ENCODE data around the gene SLC15A3. TPM values are rescaled to one million over a fixed set of nuclear protein-coding genes. Genes with fewer than 3 reads are reported as not detected.

SLC15A3 gene
- total RNA-seq, 4 donors from 2014 or later = 24.1 to 61.0 (median 29.9) TPM

DNA sequence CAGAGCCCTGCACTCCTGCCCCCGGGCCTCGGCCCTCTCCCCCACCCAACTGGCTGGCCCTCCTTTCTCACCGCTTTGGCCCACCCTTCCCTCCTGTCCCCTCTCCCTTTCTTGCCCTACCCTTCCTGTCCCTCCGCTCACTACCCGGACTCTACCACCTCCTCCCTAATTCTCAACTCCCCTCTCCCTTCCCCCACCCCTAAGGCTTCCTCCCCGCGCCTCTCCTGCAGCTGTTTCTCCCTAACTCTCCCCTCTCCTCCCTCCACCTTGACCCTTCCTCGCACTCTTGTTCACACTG, 421 bp downstream of the SLC15A3 start:
- H3K27me3 ChIP-seq = no peaks in the 10 kb centered on the region
- no peak for DNase-seq (ENCODE audit: extremely low spot score)
- no peaks in the 10 kb centered on the region for H3K9me3 ChIP-seq
- whole genome bisulfite sequencing = 18% methylated on average over 8 of the region's 8 CpGs
- intact Hi-C loops (cut with DNase I) = no loop called here
- peak overlapping the region; percentile 82 to 86 (median 85) for H3K27ac ChIP-seq (replicated peaks in 1 of 4)
- H3K4me1 ChIP-seq = peaks cover 11 to 55% (median 49%) of the 10 kb centered on the region in 4 donors
- TF ChIP-seq EP300 (IDR thresholded peaks at IDR 0.05) (no peak), POLR2A (IDR thresholded peaks at IDR 0.05; ENCODE audit: low read depth) (no peak), POLR2AphosphoS5 (IDR thresholded peaks at IDR 0.05) (no peak)
- TF ChIP-seq, protein P1, sequence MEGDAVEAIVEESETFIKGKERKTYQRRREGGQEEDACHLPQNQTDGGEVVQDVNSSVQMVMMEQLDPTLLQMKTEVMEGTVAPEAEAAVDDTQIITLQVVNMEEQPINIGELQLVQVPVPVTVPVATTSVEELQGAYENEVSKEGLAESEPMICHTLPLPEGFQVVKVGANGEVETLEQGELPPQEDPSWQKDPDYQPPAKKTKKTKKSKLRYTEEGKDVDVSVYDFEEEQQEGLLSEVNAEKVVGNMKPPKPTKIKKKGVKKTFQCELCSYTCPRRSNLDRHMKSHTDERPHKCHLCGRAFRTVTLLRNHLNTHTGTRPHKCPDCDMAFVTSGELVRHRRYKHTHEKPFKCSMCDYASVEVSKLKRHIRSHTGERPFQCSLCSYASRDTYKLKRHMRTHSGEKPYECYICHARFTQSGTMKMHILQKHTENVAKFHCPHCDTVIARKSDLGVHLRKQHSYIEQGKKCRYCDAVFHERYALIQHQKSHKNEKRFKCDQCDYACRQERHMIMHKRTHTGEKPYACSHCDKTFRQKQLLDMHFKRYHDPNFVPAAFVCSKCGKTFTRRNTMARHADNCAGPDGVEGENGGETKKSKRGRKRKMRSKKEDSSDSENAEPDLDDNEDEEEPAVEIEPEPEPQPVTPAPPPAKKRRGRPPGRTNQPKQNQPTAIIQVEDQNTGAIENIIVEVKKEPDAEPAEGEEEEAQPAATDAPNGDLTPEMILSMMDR (IDR thresholded peaks at IDR 0.05) = no peak
- H3K36me3 ChIP-seq = peaks cover 0 to 9% (median 2%) of the 10 kb centered on the region in 4 donors
- peak overlapping the region; percentile 57 to 66 (median 59) for H3K4me3 ChIP-seq

DNA sequence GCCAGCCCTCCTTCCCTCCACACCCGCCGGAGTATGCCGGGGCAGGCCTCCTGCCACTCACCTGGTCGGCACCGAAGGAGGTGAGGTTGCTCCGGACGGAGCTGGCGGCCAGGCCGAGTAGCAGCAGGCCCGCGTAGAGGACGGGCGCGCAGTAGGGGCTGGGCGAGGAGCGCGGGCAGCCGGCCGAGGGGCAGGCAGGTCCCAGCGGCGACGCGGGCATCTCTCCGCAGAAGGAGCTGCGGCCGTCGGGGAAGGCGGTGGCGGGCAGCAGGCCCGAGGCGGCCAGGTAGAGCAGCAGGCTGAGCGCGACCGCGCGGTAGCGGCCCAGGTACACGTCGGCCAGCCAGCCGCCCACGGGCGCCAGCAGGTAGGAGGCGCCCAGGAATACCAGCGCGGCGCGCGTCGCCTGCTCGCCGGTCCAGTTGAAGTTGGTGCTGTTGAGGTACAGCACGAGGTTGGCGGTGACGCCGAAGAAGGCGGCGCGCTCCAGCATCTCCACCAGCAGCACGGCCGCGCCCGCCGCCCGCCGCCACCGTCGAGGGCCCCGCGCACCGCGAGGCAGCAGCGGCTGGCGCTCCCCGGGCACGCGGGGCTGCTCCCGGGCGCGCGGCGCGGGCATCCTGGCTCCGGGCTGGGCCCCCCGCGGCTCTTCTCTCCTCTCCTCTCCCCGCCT, 907 bp downstream of the SLC15A3 start:
- DNase-seq (ENCODE audit: extremely low spot score) = no peak
- peak overlapping the region; percentile 57 to 66 (median 59) for H3K4me3 ChIP-seq
- H3K27ac ChIP-seq (replicated peaks in 1 of 4) = peak overlapping the region; percentile 82 to 86 (median 85)
- H3K27me3 ChIP-seq = no peaks in the 10 kb centered on the region
- H3K36me3 ChIP-seq = peaks cover 0 to 14% (median 7%) of the 10 kb centered on the region in 4 donors
- H3K4me1 ChIP-seq = peaks cover 11 to 60% (median 49%) of the 10 kb centered on the region in 4 donors
- 15% methylated on average over 7 of the region's 86 CpGs for WGBS
- TF ChIP-seq, protein P1 (IDR thresholded peaks at IDR 0.05) = no peak
- no peak for TF ChIP-seq EP300 (IDR thresholded peaks at IDR 0.05)
- TF ChIP-seq POLR2A (IDR thresholded peaks at IDR 0.05; ENCODE audit: low read depth) = no peak
- no peak for TF ChIP-seq POLR2AphosphoS5 (IDR thresholded peaks at IDR 0.05)
- no peaks in the 10 kb centered on the region for H3K9me3 ChIP-seq
- intact Hi-C loops (cut with DNase I) = no loop called here

DNA sequence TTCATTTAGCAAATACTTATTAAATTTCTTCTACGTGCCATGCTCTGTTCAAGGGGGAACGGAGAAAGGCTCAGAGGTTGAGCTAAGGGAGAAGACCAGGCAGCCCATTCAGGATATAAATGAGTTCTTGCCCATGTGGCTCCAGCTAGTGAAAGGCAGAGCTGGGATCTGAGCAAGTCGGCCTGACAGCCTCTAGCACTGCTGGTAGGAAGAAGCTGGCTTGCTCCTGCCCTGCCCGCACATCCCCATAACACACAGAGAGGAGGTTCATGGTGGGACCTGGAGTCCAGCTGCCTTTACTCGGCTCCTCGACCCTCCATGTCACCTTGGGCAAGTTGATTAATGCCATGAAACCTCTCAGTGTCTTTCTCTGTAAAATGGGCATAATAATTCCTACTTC, 2.0 kb downstream of the SLC15A3 start:
- H3K36me3 ChIP-seq = peaks cover 0 to 25% (median 16%) of the 10 kb centered on the region in 4 donors
- H3K4me3 ChIP-seq = peak overlapping the region; percentile 57 to 66 (median 59)
- no peak for TF ChIP-seq POLR2AphosphoS5 (IDR thresholded peaks at IDR 0.05)
- no peak for TF ChIP-seq POLR2A (IDR thresholded peaks at IDR 0.05; ENCODE audit: low read depth)
- no peak for TF ChIP-seq EP300 (IDR thresholded peaks at IDR 0.05)
- TF ChIP-seq, protein P1 (IDR thresholded peaks at IDR 0.05) = no peak
- H3K9me3 ChIP-seq = no peaks in the 10 kb centered on the region
- H3K27ac ChIP-seq (replicated peaks in 1 of 4) = peak overlapping the region; percentile 82 to 86 (median 85)
- H3K27me3 ChIP-seq = no peaks in the 10 kb centered on the region
- H3K4me1 ChIP-seq = peaks cover 11 to 67% (median 49%) of the 10 kb centered on the region in 4 donors
- no peak for DNase-seq (ENCODE audit: extremely low spot score)
- WGBS = 67% methylated on average over 6 of the region's 6 CpGs
- intact Hi-C loops (cut with DNase I) = no loop called here

DNA sequence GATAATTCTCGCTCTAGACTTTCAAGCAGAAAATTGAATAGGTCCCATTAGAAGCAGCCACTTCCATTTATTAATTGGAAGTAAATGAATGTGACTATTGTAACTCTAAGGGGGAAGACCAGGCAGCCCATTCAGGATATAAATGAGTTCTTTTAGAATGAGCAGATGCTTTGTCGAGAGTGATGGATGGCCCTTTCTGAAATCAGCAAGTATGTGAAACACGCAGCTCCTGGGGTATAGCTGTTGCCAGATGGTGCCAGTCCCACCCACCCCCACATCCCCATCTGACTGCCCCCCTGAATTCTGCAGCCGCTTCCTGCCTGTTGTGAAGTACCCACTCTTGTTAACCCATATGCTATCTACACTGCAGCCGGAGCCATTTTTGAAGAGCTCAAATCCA, 3.7 kb downstream of the SLC15A3 start:
- intact Hi-C loops (cut with DNase I) = no loop called here
- no peak for TF ChIP-seq POLR2A (IDR thresholded peaks at IDR 0.05; ENCODE audit: low read depth)
- no peaks in the 10 kb centered on the region for H3K9me3 ChIP-seq
- no peak overlapping the region for H3K4me3 ChIP-seq
- H3K4me1 ChIP-seq = peaks cover 11 to 73% (median 48%) of the 10 kb centered on the region in 4 donors
- DNase-seq (ENCODE audit: extremely low spot score) = no peak
- H3K27me3 ChIP-seq = no peaks in the 10 kb centered on the region
- H3K27ac ChIP-seq (replicated peaks in 1 of 4) = peak overlapping the region; percentile 8 to 42 (median 20)
- peaks cover 0 to 33% (median 28%) of the 10 kb centered on the region in 4 donors for H3K36me3 ChIP-seq
- 75% methylated on average over 5 of the region's 5 CpGs for WGBS

DNA sequence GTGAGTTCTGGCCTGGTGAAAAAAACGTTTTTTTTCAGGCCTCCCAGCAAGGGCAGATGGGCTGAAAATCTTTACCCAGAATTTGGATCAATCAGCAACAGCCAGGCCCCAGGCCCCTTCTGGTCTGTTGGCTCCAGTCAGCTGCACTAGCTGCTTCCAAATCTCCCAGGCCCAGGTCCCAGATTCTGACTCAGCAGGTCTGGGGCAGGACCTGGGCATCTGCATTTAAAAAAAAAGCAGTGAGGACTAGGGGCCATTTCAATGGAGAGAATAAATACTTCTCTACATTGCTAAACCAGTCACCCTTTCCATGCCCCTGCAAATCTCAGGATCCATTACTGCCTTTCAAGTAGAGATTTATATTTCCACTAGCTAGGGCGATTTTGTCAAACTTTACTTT, 4.3 kb downstream of the SLC15A3 start:
- H3K4me1 ChIP-seq = peaks cover 9 to 73% (median 44%) of the 10 kb centered on the region in 4 donors
- H3K27ac ChIP-seq (replicated peaks in 1 of 4) = no peak overlapping the region
- no peak overlapping the region for H3K4me3 ChIP-seq
- WGBS = 49% methylated on average over 2 of the region's 2 CpGs
- DNase-seq (ENCODE audit: extremely low spot score) = no peak
- H3K36me3 ChIP-seq = peaks cover 0 to 39% (median 32%) of the 10 kb centered on the region in 4 donors
- intact Hi-C loops (cut with DNase I) = no loop called here
- no peaks in the 10 kb centered on the region for H3K27me3 ChIP-seq
- no peaks in the 10 kb centered on the region for H3K9me3 ChIP-seq
- TF ChIP-seq POLR2AphosphoS5 (IDR thresholded peaks at IDR 0.05) = no peak
- TF ChIP-seq, protein P1 (IDR thresholded peaks at IDR 0.05) = no peak
- no peak for TF ChIP-seq EP300 (IDR thresholded peaks at IDR 0.05)
- no peak for TF ChIP-seq POLR2A (IDR thresholded peaks at IDR 0.05; ENCODE audit: low read depth)

Measured in esophagus muscularis mucosa (tissue), 4 donors.